HG03064 (cell line): Measurements from ENCODE around the gene APOL2.
A peak's percentile ranks its signal among the peaks of the same experiment; 100 is the strongest.
"Not testable (repeated sequence)": the region's sequence is repeated elsewhere in the genome, so short reads cannot be mapped to it uniquely, and the experiment has no call there.

Experiments
- ATAC-seq: cut with Tn5 transposase; IDR thresholded peaks from one replicate; pipeline ENCODE4 v1.9.1; 2021; ENCODE audit warnings: low read depth; ENCODE audit not compliant: unreplicated experiment

Gene APOL2

GRCh38 chr22:36239401-36240171 lies at the start of gene APOL2:
Gene APOL2 (minus strand): TSS chr22:36239527. CDS start chr22:36233162, 6,365 bp downstream.
- peak; percentile 85 for ATAC-seq

- no peak for ATAC-seq
Measured at GRCh38 chr22:36288571-36289405, 49.5 kb upstream of the APOL2 start.

GRCh38 chr22:36287881-36288515 lies 48.7 kb upstream of the APOL2 start:
- no peak for ATAC-seq

- ATAC-seq: no peak
Measured at GRCh38 chr22:36286096-36286957, 47.0 kb upstream of the APOL2 start.

- no peak for ATAC-seq
Measured at GRCh38 chr22:36285545-36285944, 46.2 kb upstream of the APOL2 start.

- ATAC-seq: no peak
Measured at GRCh38 chr22:36285017-36285416, 45.7 kb upstream of the APOL2 start.

GRCh38 chr22:36284171-36284571 lies 44.8 kb upstream of the APOL2 start:
- no peak for ATAC-seq

- ATAC-seq: no peak
Measured at GRCh38 chr22:36282328-36282831, 43.1 kb upstream of the APOL2 start.

GRCh38 chr22:36281781-36282327 lies 42.5 kb upstream of the APOL2 start:
- no peak for ATAC-seq

- no peak for ATAC-seq
Measured at GRCh38 chr22:36280379-36280778, 41.1 kb upstream of the APOL2 start.

- no peak for ATAC-seq
Measured at GRCh38 chr22:36279219-36279666, 39.9 kb upstream of the APOL2 start.

- no peak for ATAC-seq
Measured at GRCh38 chr22:36277482-36278291, 38.4 kb upstream of the APOL2 start.

- ATAC-seq: no peak
Measured at GRCh38 chr22:36274531-36274930, 35.2 kb upstream of the APOL2 start.

GRCh38 chr22:36271951-36272350 lies 32.6 kb upstream of the APOL2 start:
- not testable (repeated sequence) for ATAC-seq

- ATAC-seq: not testable (repeated sequence)
Measured at GRCh38 chr22:36271231-36271630, 31.9 kb upstream of the APOL2 start.

GRCh38 chr22:36267896-36268485 lies 28.7 kb upstream of the APOL2 start:
- no peak for ATAC-seq

- ATAC-seq: no peak
Measured at GRCh38 chr22:36267058-36267457, 27.7 kb upstream of the APOL2 start.

GRCh38 chr22:36263886-36264664 lies 24.7 kb upstream of the APOL2 start:
- not testable (repeated sequence) for ATAC-seq
